HG02623 (cell line): Measurements from ENCODE around the gene TSHZ2.

Experiments
- ATAC-seq: cut with Tn5 transposase; IDR thresholded peaks from one replicate; pipeline ENCODE4 v1.9.1; 2021; ENCODE audit warnings: moderate library complexity; ENCODE audit not compliant: unreplicated experiment

TSHZ2 gene, protein sequence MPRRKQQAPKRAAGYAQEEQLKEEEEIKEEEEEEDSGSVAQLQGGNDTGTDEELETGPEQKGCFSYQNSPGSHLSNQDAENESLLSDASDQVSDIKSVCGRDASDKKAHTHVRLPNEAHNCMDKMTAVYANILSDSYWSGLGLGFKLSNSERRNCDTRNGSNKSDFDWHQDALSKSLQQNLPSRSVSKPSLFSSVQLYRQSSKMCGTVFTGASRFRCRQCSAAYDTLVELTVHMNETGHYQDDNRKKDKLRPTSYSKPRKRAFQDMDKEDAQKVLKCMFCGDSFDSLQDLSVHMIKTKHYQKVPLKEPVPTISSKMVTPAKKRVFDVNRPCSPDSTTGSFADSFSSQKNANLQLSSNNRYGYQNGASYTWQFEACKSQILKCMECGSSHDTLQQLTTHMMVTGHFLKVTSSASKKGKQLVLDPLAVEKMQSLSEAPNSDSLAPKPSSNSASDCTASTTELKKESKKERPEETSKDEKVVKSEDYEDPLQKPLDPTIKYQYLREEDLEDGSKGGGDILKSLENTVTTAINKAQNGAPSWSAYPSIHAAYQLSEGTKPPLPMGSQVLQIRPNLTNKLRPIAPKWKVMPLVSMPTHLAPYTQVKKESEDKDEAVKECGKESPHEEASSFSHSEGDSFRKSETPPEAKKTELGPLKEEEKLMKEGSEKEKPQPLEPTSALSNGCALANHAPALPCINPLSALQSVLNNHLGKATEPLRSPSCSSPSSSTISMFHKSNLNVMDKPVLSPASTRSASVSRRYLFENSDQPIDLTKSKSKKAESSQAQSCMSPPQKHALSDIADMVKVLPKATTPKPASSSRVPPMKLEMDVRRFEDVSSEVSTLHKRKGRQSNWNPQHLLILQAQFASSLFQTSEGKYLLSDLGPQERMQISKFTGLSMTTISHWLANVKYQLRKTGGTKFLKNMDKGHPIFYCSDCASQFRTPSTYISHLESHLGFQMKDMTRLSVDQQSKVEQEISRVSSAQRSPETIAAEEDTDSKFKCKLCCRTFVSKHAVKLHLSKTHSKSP (N-terminal part only)

GRCh38 chr20:52972190-52972937, at the start of gene TSHZ2:
Gene TSHZ2, plus strand, starts transcription at chr20:52972358. Its CDS starts 936 bp downstream, at chr20:52973294.
- ATAC-seq: no peak

GRCh38 chr20:52922436-52922835, 49.7 kb upstream of the TSHZ2 start:
- ATAC-seq: no peak

- no peak for ATAC-seq
Observed at GRCh38 chr20:52923123-52923937, 48.8 kb upstream of the TSHZ2 start.

DNA sequence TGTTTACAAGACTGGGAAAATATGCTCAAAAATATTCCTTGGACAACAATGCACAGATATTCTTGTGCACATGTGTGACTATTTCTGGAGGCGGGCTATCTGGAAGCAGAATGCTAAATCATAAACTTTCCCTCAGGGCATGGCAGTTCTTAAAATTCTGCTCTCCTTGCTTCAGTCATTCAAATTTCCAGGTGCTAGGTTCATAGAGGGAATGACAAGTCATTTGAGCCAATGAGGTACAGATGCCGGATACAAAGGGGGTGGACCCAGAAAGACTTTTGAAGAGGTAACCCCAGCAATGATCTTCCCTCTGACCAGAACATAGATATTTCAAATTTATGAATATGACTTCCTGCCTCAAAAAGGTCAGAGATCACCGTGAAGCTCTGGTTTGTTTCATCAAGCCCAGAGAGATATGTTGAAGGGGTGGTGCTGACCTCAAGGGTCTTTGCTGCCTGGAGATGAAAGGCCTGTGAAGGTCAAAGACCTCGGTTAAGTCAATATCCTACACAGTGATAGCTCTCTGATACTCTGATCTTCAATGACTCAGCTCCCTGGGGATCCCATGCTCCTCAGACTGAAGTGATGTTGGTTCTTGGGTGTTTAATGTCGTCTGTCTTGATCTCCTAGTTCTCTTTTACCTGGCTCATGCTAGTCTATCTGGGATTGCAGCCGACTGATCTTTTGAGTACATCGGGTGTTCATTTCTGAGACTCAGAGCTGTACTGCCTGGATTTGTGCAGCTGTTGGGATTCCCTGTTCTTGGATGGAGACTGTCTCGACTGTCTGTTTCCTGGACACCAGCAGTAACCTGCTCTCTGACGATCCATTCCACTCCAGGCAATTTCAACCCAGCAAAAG, 47.5 kb upstream of the TSHZ2 start:
- ATAC-seq: no peak

- no peak for ATAC-seq
Observed at GRCh38 chr20:52926505-52926904, 45.7 kb upstream of the TSHZ2 start.

DNA sequence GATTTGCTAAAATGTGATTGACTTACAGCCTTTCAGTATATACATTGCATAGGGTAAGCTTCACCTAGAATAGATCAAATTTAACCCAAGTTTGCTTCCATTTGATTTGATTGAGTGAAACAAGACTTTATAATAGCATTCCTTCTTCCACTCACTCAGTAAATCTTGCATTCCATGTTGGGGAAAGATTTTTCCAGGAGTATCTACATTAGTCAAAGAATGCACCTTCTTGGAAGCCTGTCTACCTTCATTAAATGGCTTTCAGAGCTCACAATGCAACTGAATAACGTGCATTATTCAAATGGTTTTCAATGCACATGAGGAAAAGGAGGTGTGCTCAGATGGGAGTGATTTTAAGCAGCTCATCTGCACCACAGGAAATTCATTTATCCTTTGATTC, 38.3 kb upstream of the TSHZ2 start:
- no peak for ATAC-seq

DNA sequence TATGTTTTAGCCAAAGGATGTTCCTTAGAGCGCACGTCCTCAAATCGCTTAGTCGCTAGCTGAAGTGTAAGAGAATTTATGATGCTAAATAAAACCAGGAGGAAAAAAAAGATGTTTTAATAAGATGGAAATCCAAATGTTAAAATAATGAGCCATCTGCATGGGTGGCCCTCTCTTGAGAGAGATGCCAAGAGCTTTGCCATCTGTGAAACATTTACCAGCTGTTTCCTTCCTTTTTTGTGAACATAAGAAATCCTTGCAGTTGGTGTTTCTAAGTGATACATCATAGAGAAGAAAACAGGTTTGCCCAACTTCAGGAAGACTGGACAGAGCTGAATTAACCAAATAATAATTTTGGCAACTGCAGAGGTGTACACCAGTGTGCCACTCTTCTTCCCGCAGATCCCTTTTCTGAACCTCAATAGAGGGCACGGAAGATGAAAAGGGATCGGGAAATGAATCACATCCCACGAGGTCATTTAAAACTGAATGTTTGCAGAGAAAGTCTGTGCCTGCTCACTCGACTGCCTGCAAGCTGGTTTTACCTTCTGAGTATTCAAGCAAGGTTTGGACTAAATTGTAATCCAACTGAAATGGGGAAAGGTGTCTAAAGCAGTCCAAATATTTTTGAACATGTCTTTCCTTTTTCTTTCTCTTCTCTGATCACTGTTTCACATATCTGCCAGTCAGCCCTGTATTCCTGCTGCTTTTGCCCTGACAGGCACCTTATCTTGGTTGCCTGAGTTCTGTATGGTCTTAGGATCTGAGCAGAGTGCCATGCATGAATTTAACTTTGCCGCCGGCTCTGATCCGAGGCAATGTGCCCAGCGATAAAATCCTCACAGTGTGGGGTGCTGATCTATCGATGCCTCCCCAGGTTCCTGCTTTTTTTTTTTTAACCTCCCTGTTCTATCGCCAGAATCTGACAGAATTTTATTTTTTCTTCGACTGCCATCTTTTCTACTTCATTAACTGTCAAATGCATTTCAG, 35.5 kb upstream of the TSHZ2 start:
- no peak for ATAC-seq

- ATAC-seq: no peak
Observed at GRCh38 chr20:52937591-52938100, 34.5 kb upstream of the TSHZ2 start.

DNA sequence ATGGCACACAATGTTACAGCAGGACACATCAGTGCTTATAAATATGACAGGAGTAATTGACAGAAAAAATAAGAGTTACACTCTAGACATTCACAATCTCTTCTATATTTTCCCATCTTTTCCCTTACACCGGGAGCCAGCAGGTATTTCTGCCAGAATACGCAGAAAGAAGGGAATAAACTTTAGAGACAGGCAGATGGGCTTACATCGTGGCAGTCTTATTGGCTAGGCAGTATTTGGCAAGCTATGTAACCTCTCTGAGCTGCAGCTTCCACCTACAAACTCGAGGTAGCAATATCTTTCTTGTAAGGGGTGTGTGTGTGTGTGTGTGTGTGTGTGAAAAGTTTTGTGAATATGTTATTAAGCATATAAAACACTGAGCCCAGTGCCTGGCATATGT, 33.0 kb upstream of the TSHZ2 start:
- ATAC-seq: no peak

GRCh38 chr20:52941808-52942207, 30.4 kb upstream of the TSHZ2 start:
- no peak for ATAC-seq

DNA sequence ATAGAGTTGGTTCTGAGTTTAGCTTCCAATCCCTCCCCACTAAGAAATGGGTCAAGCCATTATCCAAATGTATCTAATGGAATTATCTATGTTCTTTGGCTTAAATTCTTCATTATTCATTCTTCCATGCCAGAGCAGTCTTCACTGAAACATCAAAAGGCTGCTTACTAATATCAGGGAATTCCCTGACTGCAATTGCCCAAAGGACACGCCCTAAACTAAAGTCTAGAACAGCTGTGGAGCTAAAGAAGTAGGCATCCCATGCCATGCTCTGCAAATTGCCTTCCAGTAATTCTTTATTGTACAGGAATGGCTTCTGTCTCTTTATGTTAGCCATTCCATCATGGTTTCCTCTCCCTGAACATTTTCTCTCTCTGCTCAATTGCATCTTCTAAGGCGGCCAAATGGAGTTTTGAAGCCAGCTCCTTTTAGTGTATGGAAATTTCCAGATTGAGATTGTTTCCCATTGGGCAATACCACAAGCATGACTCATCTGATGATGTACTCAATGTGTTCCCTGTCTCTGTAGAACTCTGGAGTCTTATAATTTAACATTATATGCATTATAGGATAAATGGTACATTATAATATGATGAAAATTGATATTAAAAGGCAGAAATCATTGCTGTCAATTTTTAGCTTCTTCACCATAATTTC, 28.8 kb upstream of the TSHZ2 start:
- no peak for ATAC-seq

GRCh38 chr20:52945268-52945667, 26.9 kb upstream of the TSHZ2 start:
- ATAC-seq: no peak

DNA sequence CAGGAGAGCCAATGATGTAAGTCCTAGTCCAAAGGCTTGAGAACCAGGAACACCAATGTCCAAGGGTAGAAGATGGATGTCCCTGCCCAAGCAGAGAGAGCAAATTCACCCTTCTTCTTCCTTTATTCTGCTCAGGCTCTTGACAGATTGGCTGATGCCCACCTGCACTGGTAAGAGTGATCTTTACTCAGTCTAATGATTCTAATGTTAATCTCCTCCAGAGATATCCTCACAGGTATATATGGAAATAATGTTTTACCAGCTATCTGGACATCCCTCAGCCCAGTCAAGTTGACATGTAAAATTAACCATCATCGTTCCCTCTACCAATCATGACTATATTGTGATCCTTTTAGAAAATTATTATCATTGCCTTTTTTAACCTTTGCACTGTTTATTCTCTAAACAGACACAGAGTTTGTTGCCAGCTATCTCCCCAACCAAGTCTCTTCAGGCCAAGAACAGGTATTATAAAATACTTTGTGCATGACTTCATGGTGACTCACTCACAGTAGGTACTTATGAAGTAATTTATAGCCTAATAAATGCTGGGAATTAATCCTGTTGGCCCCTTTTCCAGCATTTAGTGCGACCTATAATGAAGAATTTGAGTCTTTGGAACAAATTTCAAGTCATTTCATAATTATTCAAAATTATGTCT, 26.2 kb upstream of the TSHZ2 start:
- no peak for ATAC-seq

DNA sequence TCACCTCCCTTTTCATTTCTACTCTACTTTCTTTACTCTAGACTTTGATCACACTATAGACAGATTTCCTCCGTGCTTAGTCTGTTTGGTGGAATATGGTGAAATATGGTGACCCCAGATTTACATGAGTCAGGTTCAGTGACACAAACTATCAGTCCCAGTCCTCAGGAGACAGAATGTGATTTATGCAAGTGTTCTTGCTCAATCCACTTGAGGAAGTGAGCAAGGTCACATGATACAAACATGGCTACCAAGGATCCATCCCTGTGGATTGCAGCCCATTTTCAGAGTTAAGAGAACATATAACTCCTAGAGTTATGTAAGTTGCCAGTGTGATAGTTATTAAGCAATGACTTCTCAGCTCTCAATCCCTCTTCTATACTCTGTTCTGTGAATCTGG, 23.7 kb upstream of the TSHZ2 start:
- ATAC-seq: no peak

GRCh38 chr20:52953020-52953419, 19.1 kb upstream of the TSHZ2 start:
- ATAC-seq: no peak

- ATAC-seq: no peak
Observed at GRCh38 chr20:52954849-52955248, 17.3 kb upstream of the TSHZ2 start.

- ATAC-seq: no peak
Observed at GRCh38 chr20:52958211-52958610, 13.9 kb upstream of the TSHZ2 start.
